SK-N-SH (cell line): ENCODE measurements around the gene PAX2. TPM values are rescaled to one million over a fixed set of nuclear protein-coding genes. Genes with fewer than 3 reads are reported as not detected.

Source experiments
- CTCF ChIA-PET: fragments of 300-600, 350-600 bp; formaldehyde crosslinking; extraction: SDS; loops from one replicate; lab custom pipeline; 2021; lab: Yijun Ruan, JAX
- POLR2A ChIA-PET: fragments of 350-600 bp; sonication (Branson Sonifier 250); formaldehyde crosslinking; extraction: SDS; loops from one replicate; lab custom pipeline; 2020; ENCODE audit warnings: antibody characterized with exemption, inconsistent platforms; lab: Yijun Ruan, JAX
- DNase-seq: peaks from one replicate; pipeline ENCODE4 v3.0.0; 2012
- H2AFZ ChIP-seq: fragments of 200-600 bp; sonication (generic); 2 replicates; pipeline ENCODE4 v1.8.1; 2016; ENCODE audit warnings: antibody characterized with exemption, mild to moderate bottlenecking, low read depth
- H3F3A ChIP-seq: fragments of 200-600 bp; sonication (generic); replicated peaks from 2 replicates; pipeline ENCODE3; 2016; ENCODE audit warnings: antibody characterized with exemption, mild to moderate bottlenecking; ENCODE audit not compliant: insufficient read depth
- H3K27ac ChIP-seq, 2 experiments: fragments of 200-500 bp in 1 of 2; fragments of 200-600 bp in 1 of 2; sonication (Bioruptor generic) in 1 of 2; sonication (generic), shearing (Covaris generic) in 1 of 2; 2 replicates each; pipeline versions ENCODE4 v1.5.1 to v1.6.1; 2014 to 2016; ENCODE audit warnings: low read depth in 2 of 2, inconsistent platforms in 1 of 2, low read length in 1 of 2, mild to moderate bottlenecking in 1 of 2, mixed read lengths in 1 of 2
- H3K27me3 ChIP-seq: fragments of 200-600 bp; sonication (generic), shearing (Covaris generic); 2 replicates; pipeline ENCODE4 v1.6.1; 2016; ENCODE audit warnings: mixed run types; ENCODE audit not compliant: insufficient read depth
- H3K36me3 ChIP-seq, 2 experiments: fragments of 200-500 bp in 1 of 2; fragments of 200-600 bp in 1 of 2; sonication (Bioruptor generic) in 1 of 2; sonication (generic) in 1 of 2; replicated peaks in 1 of 2; 2 replicates each; pipeline versions ENCODE3 to v1.5.1; 2014 to 2016; ENCODE audit warnings: low read length in 1 of 2, mild to moderate bottlenecking in 1 of 2; ENCODE audit not compliant: insufficient read depth in 2 of 2, control insufficient read depth in 1 of 2
- H3K4me1 ChIP-seq, 2 experiments: fragments of 200-500 bp in 1 of 2; fragments of 200-600 bp in 1 of 2; sonication (Bioruptor generic) in 1 of 2; sonication (generic), shearing (Covaris generic) in 1 of 2; 2 replicates each; pipeline versions ENCODE4 v1.5.1 to v1.6.1; 2014 to 2016; ENCODE audit warnings: low read depth in 1 of 2, low read length in 1 of 2, mixed run types in 1 of 2; ENCODE audit not compliant: insufficient read depth in 2 of 2, control insufficient read depth in 1 of 2
- H3K4me2 ChIP-seq: fragments of 200-600 bp; sonication (generic), shearing (Covaris generic); 2 replicates; pipeline ENCODE4 v1.6.1; 2017; ENCODE audit warnings: mixed run types
- H3K4me3 ChIP-seq, 2 experiments: fragments of 200-500 bp in 1 of 2; fragments of 200-600 bp in 1 of 2; sonication (Bioruptor generic) in 1 of 2; sonication (generic), shearing (Covaris generic) in 1 of 2; 2 replicates each; pipeline versions ENCODE4 v1.5.1 to v1.8.1; 2014 to 2016; ENCODE audit warnings: low read depth in 2 of 2, inconsistent platforms in 1 of 2, low read length in 1 of 2, mild to moderate bottlenecking in 1 of 2, mixed read lengths in 1 of 2, moderate library complexity in 1 of 2
- H3K79me2 ChIP-seq: fragments of 200-600 bp; sonication (generic); 2 replicates; pipeline ENCODE4 v1.8.1; 2017; ENCODE audit warnings: mild to moderate bottlenecking; ENCODE audit not compliant: insufficient read depth
- H3K9ac ChIP-seq: fragments of 200-600 bp; sonication (generic); 2 replicates; pipeline ENCODE4 v1.6.1; 2017; ENCODE audit warnings: mixed run types
- H3K9me2 ChIP-seq: fragments of 200-600 bp; sonication (generic); 2 replicates; pipeline ENCODE4 v1.6.1; 2017; ENCODE audit warnings: mixed run types
- H3K9me3 ChIP-seq: fragments of 200-600 bp; sonication (generic); 2 replicates; pipeline ENCODE4 v1.6.1; 2017; ENCODE audit warnings: mixed run types, mild to moderate bottlenecking, moderate library complexity
- H4K20me1 ChIP-seq: fragments of 200-600 bp; sonication (generic); 2 replicates; pipeline ENCODE4 v1.6.1; 2017; ENCODE audit warnings: mild to moderate bottlenecking, mixed run types; ENCODE audit not compliant: insufficient read depth
- EZH2phosphoT487 ChIP-seq: fragments of 200-600 bp; sonication (generic); IDR thresholded peaks from 2 replicates; pipeline ENCODE4 v1.6.1; 2017; ENCODE audit warnings: low read depth, mixed run types, mild to moderate bottlenecking, antibody characterized with exemption, moderate library complexity, borderline replicate concordance
- FOSL2 ChIP-seq: IDR thresholded peaks from 2 replicates; pipeline ENCODE4 v1.4.0; 2012; ENCODE audit warnings: low read depth, mild to moderate bottlenecking, moderate library complexity, borderline replicate concordance
- GABPA ChIP-seq: IDR thresholded peaks from 2 replicates; pipeline ENCODE4 v1.4.0; 2012; ENCODE audit warnings: low read depth, mild to moderate bottlenecking
- GATA2 ChIP-seq: sonication (generic); formaldehyde crosslinking; IDR thresholded peaks from 2 replicates; pipeline ENCODE4 v1.5.0; 2020; ENCODE audit warnings: mild to moderate bottlenecking, missing genetic modification reagents
- IRF3 ChIP-seq: fragments of 150-350 bp; IDR thresholded peaks from 2 replicates; pipeline ENCODE4 v1.6.1; 2016; ENCODE audit warnings: mild to moderate bottlenecking, low read depth, low read length
- JUND ChIP-seq: IDR thresholded peaks from 2 replicates; pipeline ENCODE4 v1.4.0; 2012
- MAX ChIP-seq: IDR thresholded peaks from 2 replicates; pipeline ENCODE4 v1.4.0; 2012; ENCODE audit warnings: low read depth
- NFIC ChIP-seq: IDR thresholded peaks from 2 replicates; pipeline ENCODE4 v1.4.0; 2012; ENCODE audit warnings: borderline replicate concordance
- PBX3 ChIP-seq: IDR thresholded peaks from 2 replicates; pipeline ENCODE4; 2012
- POLR2AphosphoS5 ChIP-seq: IDR thresholded peaks from 2 replicates; pipeline ENCODE4 v1.6.1; 2012; ENCODE audit warnings: low read depth, low read length
- RAD21 ChIP-seq: IDR thresholded peaks from 2 replicates; pipeline ENCODE4 v1.6.1; 2012; ENCODE audit warnings: mild to moderate bottlenecking, low read length
- RCOR1 ChIP-seq: fragments of 150-350 bp; IDR thresholded peaks from 2 replicates; pipeline ENCODE4 v1.6.1; 2017; ENCODE audit warnings: antibody characterized with exemption, low read length
- SMC3 ChIP-seq: IDR thresholded peaks from 2 replicates; pipeline ENCODE4 v1.6.1; 2012; ENCODE audit warnings: low read depth, low read length, improper control_type of control experiment
- TAF1 ChIP-seq: IDR thresholded peaks from 2 replicates; pipeline ENCODE4 v1.6.1; 2012; ENCODE audit warnings: low read depth, mild to moderate bottlenecking, low read length, moderate library complexity, borderline replicate concordance
- TCF12 ChIP-seq: IDR thresholded peaks from 2 replicates; pipeline ENCODE4 v1.4.0; 2012
- TEAD4 ChIP-seq: IDR thresholded peaks from 2 replicates; pipeline ENCODE4 v1.4.0; 2012; ENCODE audit warnings: mild to moderate bottlenecking, borderline replicate concordance; ENCODE audit not compliant: insufficient read depth
- YY1 ChIP-seq: IDR thresholded peaks from 2 replicates; pipeline ENCODE4 v1.4.0; 2012; ENCODE audit warnings: low read depth, mild to moderate bottlenecking
- WGBS: methylation state at CpG from one replicate; pipeline ENCODE4 v1.1.6; 2017; ENCODE audit warnings: low lambda C conversion rate; 5-methylcytosine and 5-hydroxymethylcytosine counted together
- polyA plus RNA-seq, 3 experiments: library from polyadenylated mRNA; depleted of rRNA; stranded (reverse); fragments of >200 nt; gene quantifications; 2 replicates each; pipeline ENCODE4 v1.2.3, GENCODE V29; 2012
- TF ChIP-seq, protein P1 (sequence below): fragments of 200-600 bp; sonication (generic); IDR thresholded peaks from 2 replicates; pipeline ENCODE4 v1.6.1; 2017; ENCODE audit warnings: antibody characterized with exemption, mild to moderate bottlenecking, moderate library complexity
- TF ChIP-seq, protein P2 (sequence below): IDR thresholded peaks from 2 replicates; pipeline ENCODE4 v1.4.0; 2012; ENCODE audit warnings: low read depth, borderline replicate concordance

Gene PAX2
- polyA plus RNA-seq, 1 of the 3 experiments (the other 2 are of a cell fraction) = not detected

DNA sequence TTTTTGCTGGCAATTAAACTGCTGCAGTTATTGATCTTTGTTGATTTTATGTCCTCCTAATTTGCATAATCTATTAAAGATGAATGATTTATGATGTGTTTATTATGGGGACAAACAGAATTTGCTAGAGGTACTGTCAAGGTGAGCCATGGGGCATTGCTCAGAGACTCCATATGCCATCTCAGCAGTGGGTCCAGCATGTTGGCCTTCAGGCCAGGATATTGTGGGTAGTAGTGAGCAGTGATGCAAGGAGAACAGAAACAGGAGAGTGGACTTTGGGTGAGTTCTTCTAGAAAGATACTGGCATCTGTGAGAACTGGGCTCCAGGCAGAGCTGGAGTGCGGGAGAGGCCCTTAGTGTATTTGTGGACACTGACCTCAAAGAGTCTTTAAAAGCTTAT is 65.9 kb downstream of the PAX2 start:
- Histone ChIP-seq H2AFZ (no peak overlapping the region), H3K27me3 (peaks cover 36% of the 10 kb centered on the region), H3K4me1 (peaks cover 0 to 31% of the 10 kb centered on the region in 2 experiments; a peak in 2 of 4 replicates), H3K4me2 (no peak overlapping the region), H3K27ac (no peak overlapping the region), H4K20me1 (no peaks in the 10 kb centered on the region), H3F3A (no peaks in the 10 kb centered on the region), H3K36me3 (no peaks in the 10 kb centered on the region), H3K9me2 (no peaks in the 10 kb centered on the region), H3K9ac (no peak overlapping the region), H3K79me2 (no peaks in the 10 kb centered on the region), H3K9me3 (no peaks in the 10 kb centered on the region), H3K4me3 (no peak overlapping the region)
- POLR2A ChIA-PET = no interaction called here
- DNase-seq = no peak
- CTCF ChIA-PET = interaction anchor here (0.8 to 8.9 kb wide), 10 partner anchors 8 to 276 kb away, joined by 3 to 79 read pairs (median 4); partner anchors contain the start of genes HIF1AN and PAX2
- 73% methylated on average over 1 of the region's 1 CpG for WGBS
- TF ChIP-seq FOSL2 = no peak
- TF ChIP-seq TEAD4 = no peak
- no peak for TF ChIP-seq JUND
- no peak for TF ChIP-seq GABPA

DNA sequence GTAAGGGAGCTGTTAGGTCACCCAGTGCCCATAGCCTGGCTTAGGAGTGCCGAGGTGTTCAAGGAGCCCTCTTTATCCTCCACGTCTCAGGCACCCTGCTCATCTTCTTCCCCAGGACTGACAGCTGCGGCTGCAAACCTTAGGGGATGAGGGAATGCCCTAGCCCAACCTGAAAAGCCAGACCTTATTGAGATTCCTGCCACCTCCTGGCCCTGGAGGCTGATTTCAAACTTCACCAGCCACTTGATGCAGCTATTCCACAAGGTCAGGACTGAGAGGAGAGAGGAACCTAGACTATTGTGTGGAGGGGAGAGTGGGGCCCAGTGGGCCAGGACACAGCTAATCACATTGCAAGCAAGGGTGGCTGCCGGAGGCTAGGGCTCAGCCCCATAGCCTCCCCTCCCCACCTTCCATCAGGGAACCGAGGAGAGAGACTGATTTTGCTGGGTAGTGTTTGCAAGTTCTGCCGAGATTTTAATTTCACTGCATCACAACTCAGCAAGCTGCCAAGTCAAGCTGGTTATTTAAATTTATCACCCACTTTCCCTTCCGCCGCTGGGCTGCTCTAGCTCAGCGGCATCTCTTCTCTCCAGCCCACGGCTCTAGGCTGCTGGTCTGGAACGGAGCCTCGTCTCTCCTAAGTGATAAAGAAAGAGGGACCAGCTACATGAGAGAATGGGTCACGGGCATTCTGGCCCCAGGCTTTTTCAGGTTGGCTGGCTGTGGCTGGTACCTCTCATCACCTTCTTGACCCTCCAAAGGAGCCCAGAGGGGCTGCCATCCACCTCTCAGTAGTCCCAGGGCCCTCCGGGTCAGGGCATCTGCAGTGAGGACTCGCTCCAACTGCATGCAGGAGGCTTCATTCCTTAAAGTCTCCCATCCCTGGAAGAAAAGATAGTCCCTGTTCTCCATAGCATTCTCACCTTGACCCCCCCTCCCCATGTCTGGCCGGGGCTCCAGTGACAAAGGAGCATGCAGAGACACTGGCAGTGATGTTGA is 66.7 kb downstream of the PAX2 start:
- Histone ChIP-seq H3K9me2 (no peaks in the 10 kb centered on the region), H3K9me3 (no peaks in the 10 kb centered on the region), H3K4me2 (no peak overlapping the region), H2AFZ (no peak overlapping the region), H3K36me3 (no peaks in the 10 kb centered on the region), H3K27ac (no peak overlapping the region), H3F3A (no peaks in the 10 kb centered on the region), H3K79me2 (no peaks in the 10 kb centered on the region), H3K9ac (no peak overlapping the region), H3K4me1 (peaks cover 0 to 24% of the 10 kb centered on the region in 2 experiments; a peak in 2 of 4 replicates), H4K20me1 (no peaks in the 10 kb centered on the region), H3K27me3 (peaks cover 37% of the 10 kb centered on the region), H3K4me3 (no peak overlapping the region)
- TF ChIP-seq, protein P1, sequence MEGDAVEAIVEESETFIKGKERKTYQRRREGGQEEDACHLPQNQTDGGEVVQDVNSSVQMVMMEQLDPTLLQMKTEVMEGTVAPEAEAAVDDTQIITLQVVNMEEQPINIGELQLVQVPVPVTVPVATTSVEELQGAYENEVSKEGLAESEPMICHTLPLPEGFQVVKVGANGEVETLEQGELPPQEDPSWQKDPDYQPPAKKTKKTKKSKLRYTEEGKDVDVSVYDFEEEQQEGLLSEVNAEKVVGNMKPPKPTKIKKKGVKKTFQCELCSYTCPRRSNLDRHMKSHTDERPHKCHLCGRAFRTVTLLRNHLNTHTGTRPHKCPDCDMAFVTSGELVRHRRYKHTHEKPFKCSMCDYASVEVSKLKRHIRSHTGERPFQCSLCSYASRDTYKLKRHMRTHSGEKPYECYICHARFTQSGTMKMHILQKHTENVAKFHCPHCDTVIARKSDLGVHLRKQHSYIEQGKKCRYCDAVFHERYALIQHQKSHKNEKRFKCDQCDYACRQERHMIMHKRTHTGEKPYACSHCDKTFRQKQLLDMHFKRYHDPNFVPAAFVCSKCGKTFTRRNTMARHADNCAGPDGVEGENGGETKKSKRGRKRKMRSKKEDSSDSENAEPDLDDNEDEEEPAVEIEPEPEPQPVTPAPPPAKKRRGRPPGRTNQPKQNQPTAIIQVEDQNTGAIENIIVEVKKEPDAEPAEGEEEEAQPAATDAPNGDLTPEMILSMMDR = no peak
- TF ChIP-seq JUND = no peak
- TF ChIP-seq YY1 = no peak
- TF ChIP-seq, protein P2, sequence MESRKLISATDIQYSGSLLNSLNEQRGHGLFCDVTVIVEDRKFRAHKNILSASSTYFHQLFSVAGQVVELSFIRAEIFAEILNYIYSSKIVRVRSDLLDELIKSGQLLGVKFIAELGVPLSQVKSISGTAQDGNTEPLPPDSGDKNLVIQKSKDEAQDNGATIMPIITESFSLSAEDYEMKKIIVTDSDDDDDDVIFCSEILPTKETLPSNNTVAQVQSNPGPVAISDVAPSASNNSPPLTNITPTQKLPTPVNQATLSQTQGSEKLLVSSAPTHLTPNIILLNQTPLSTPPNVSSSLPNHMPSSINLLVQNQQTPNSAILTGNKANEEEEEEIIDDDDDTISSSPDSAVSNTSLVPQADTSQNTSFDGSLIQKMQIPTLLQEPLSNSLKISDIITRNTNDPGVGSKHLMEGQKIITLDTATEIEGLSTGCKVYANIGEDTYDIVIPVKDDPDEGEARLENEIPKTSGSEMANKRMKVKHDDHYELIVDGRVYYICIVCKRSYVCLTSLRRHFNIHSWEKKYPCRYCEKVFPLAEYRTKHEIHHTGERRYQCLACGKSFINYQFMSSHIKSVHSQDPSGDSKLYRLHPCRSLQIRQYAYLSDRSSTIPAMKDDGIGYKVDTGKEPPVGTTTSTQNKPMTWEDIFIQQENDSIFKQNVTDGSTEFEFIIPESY = no peak
- TF ChIP-seq TAF1 = no peak
- TF ChIP-seq PBX3 = no peak
- TF ChIP-seq TCF12 = no peak
- TF ChIP-seq NFIC = no peak
- no peak for TF ChIP-seq IRF3
- TF ChIP-seq EZH2phosphoT487 = no peak
- no peak for TF ChIP-seq POLR2AphosphoS5
- TF ChIP-seq RCOR1 = no peak
- TF ChIP-seq GATA2 (CRISPR knock-in tag) = no peak
- TF ChIP-seq GABPA = no peak
- TF ChIP-seq RAD21 = no peak
- no peak for TF ChIP-seq MAX
- TF ChIP-seq SMC3 = no peak
- no peak for DNase-seq
- 50% methylated on average over 15 of the region's 16 CpGs for WGBS
- ChIA-PET POLR2A (no interaction called here), CTCF (interaction anchor here (0.8 to 8.9 kb wide), 22 partner anchors 8 to 276 kb away, joined by 3 to 79 read pairs (median 4); partner anchors contain the start of genes HIF1AN and PAX2)
